Measurements from ENCODE around the gene SCAF8. TPM values are rescaled to one million over a fixed set of nuclear protein-coding genes. Genes with fewer than 3 reads are reported as not detected.

SCAF8 gene
- total and polyA plus RNA-seq, 2 experiments from 2014 or later: 12.0 to 38.5 TPM

DNA sequence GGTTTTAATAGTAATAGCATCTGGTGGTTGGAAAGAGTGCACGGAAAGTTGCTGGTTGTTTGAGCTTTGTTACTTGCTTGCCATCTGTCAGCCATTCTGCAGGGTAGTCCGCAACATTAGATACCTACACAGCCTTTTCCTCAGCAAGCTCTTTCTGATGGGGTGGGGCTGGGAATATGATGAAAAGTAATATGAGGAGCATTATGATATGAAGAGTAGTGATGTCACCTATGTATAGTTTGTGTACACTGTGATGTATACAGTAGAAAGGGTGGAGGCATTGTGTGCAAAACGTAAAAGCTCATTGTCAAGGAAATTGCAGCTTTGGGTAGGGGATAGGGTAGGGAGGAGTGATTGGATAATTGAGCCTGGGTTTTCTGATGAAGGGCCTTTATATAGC is 16.1 kb downstream of the SCAF8 start:
- Histone ChIP-seq H4K20me1 (ENCODE audit: insufficient read depth, poor library complexity, severe bottlenecking) (peaks cover 97% of the 10 kb centered on the region), H3K9me3 (ENCODE audit: low read depth) (no peaks in the 10 kb centered on the region), H3K4me1 (ENCODE audit: insufficient read depth) (peaks cover 13% of the 10 kb centered on the region), H3K79me2 (peaks cover 100% of the 10 kb centered on the region), H3K27ac (no peak overlapping the region), H2AFZ (no peak overlapping the region), H3K9me2 (replicated peaks; ENCODE audit: insufficient read depth) (no peaks in the 10 kb centered on the region), H3K4me2 (no peak overlapping the region), H3K4me3 (no peak overlapping the region), H3K36me3 (replicated peaks; ENCODE audit: insufficient read depth, low read depth) (no peaks in the 10 kb centered on the region), H3K27me3 (no peaks in the 10 kb centered on the region)
- DNase-seq (ENCODE audit: low spot score): no peak
- WGBS (ENCODE audit: low lambda C conversion rate, missing lambda C conversion rate): 95% methylated on average over 3 of the region's 3 CpGs
- TF ChIP-seq EZH2phosphoT487 (IDR thresholded peaks at IDR 0.05; ENCODE audit: low read depth, severe bottlenecking, unreplicated experiment) (no peak), EZH2 (IDR thresholded peaks at IDR 0.05; ENCODE audit: borderline replicate concordance) (no peak), CTCF (IDR thresholded peaks at IDR 0.05; ENCODE audit: poor library complexity) (no peak)

GRCh38 chr6:154751011-154751800 is 18.0 kb downstream of the SCAF8 start:
- no peak for TF ChIP-seq EZH2 (IDR thresholded peaks at IDR 0.05; ENCODE audit: borderline replicate concordance)
- no peak for TF ChIP-seq EZH2phosphoT487 (IDR thresholded peaks at IDR 0.05; ENCODE audit: low read depth, severe bottlenecking, unreplicated experiment)
- TF ChIP-seq CTCF (IDR thresholded peaks at IDR 0.05; ENCODE audit: poor library complexity): no peak
- DNase-seq (ENCODE audit: low spot score): no peak
- no peak overlapping the region for H3K4me2 ChIP-seq
- H3K4me1 ChIP-seq (ENCODE audit: insufficient read depth): peaks cover 13% of the 10 kb centered on the region
- H4K20me1 ChIP-seq (ENCODE audit: insufficient read depth, poor library complexity, severe bottlenecking): peaks cover 97% of the 10 kb centered on the region
- WGBS (ENCODE audit: low lambda C conversion rate, missing lambda C conversion rate): 95% methylated on average over 13 of the region's 13 CpGs
- no peak overlapping the region for H2AFZ ChIP-seq
- H3K27ac ChIP-seq: no peak overlapping the region
- no peaks in the 10 kb centered on the region for H3K36me3 ChIP-seq (replicated peaks; ENCODE audit: insufficient read depth, low read depth)
- H3K4me3 ChIP-seq: no peak overlapping the region
- H3K9me2 ChIP-seq (replicated peaks; ENCODE audit: insufficient read depth): no peaks in the 10 kb centered on the region
- no peaks in the 10 kb centered on the region for H3K27me3 ChIP-seq
- no peaks in the 10 kb centered on the region for H3K9me3 ChIP-seq (ENCODE audit: low read depth)
- H3K79me2 ChIP-seq: peaks cover 100% of the 10 kb centered on the region

DNA sequence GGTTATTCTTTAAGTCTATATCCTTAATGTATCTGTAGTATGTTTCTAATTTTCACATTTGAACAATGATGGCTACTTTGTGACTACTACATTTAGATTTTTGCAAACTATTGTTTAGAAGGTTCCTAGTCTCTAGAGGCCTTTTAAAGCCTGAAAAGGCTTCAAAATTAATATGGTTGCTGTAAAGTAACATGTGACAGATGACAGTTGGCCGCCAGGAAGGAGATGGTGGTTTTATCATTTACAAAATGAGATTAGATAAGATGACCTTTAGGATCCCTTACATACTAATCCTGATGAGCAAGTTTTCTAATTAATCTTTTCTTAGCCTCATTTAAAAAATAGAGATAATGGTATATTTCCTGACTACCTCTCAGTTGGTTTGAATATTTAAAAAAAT is 18.8 kb downstream of the SCAF8 start:
- H3K4me3 ChIP-seq: no peak overlapping the region
- no peaks in the 10 kb centered on the region for H3K27me3 ChIP-seq
- no peak for DNase-seq (ENCODE audit: low spot score)
- H3K9me2 ChIP-seq (replicated peaks; ENCODE audit: insufficient read depth): no peaks in the 10 kb centered on the region
- no peak for TF ChIP-seq CTCF (IDR thresholded peaks at IDR 0.05; ENCODE audit: poor library complexity)
- TF ChIP-seq EZH2phosphoT487 (IDR thresholded peaks at IDR 0.05; ENCODE audit: low read depth, severe bottlenecking, unreplicated experiment): no peak
- no peak for TF ChIP-seq EZH2 (IDR thresholded peaks at IDR 0.05; ENCODE audit: borderline replicate concordance)
- peaks cover 97% of the 10 kb centered on the region for H4K20me1 ChIP-seq (ENCODE audit: insufficient read depth, poor library complexity, severe bottlenecking)
- no peaks in the 10 kb centered on the region for H3K36me3 ChIP-seq (replicated peaks; ENCODE audit: insufficient read depth, low read depth)
- peaks cover 6% of the 10 kb centered on the region for H3K4me1 ChIP-seq (ENCODE audit: insufficient read depth)
- WGBS (ENCODE audit: low lambda C conversion rate, missing lambda C conversion rate): 38% methylated on average over 1 of the region's 1 CpG
- no peak overlapping the region for H3K4me2 ChIP-seq
- no peaks in the 10 kb centered on the region for H3K9me3 ChIP-seq (ENCODE audit: low read depth)
- H3K79me2 ChIP-seq: peaks cover 100% of the 10 kb centered on the region
- H2AFZ ChIP-seq: no peak overlapping the region
- no peak overlapping the region for H3K27ac ChIP-seq

All from hepatocyte (in vitro differentiated cells).